CD14-positive monocyte (primary cell): Measurements from ENCODE around the gene HDAC4. TPM values are rescaled to one million over a fixed set of nuclear protein-coding genes. Genes with fewer than 3 reads are reported as not detected.

Source experiments
- DNase-seq, 3 donors: peaks; one replicate each; pipeline ENCODE4 v3.0.0-alpha.2; 2011 to 2022
- H2AFZ ChIP-seq: 2 replicates; pipeline ENCODE4 v1.6.0; 2012; ENCODE audit warnings: mild to moderate bottlenecking, low read depth, low read length, inconsistent platforms; ENCODE audit not compliant: insufficient read depth, poor library complexity, severe bottlenecking
- H3K27ac ChIP-seq, 2 donors: 1 replicate in 1 of 2; 2 replicates in 1 of 2; pipeline ENCODE4 v1.5.1; 2012 to 2013; ENCODE audit warnings: low read length in 2 of 2, control low read depth in 1 of 2, inconsistent platforms in 1 of 2, low read depth in 1 of 2, mild to moderate bottlenecking in 1 of 2
- H3K27me3 ChIP-seq, 2 donors: one replicate each; pipeline versions ENCODE4 v1.6.0 to v1.6.1; 2011 to 2013; ENCODE audit warnings: low read length in 2 of 2; ENCODE audit not compliant: control insufficient read depth in 2 of 2, insufficient read depth in 2 of 2
- H3K36me3 ChIP-seq, 2 donors: replicated peaks in 1 of 2; 1 replicate in 1 of 2; 2 replicates in 1 of 2; pipeline versions ENCODE4 v1.5.1 to v1.6.1; 2012 to 2013; ENCODE audit warnings: low read length in 2 of 2, control low read depth in 1 of 2, inconsistent platforms in 1 of 2, mild to moderate bottlenecking in 1 of 2; ENCODE audit not compliant: insufficient read depth in 2 of 2, control insufficient read depth in 1 of 2
- H3K4me1 ChIP-seq, 2 donors: 1 replicate in 1 of 2; 2 replicates in 1 of 2; pipeline versions ENCODE4 v1.5.1 to v1.6.1; 2012 to 2013; ENCODE audit warnings: low read length in 2 of 2, control low read depth in 1 of 2, inconsistent platforms in 1 of 2, mild to moderate bottlenecking in 1 of 2, moderate library complexity in 1 of 2; ENCODE audit not compliant: insufficient read depth in 2 of 2, control insufficient read depth in 1 of 2
- H3K4me2 ChIP-seq: replicated peaks from 2 replicates; pipeline ENCODE3; 2012; ENCODE audit warnings: low read length, moderate library complexity, mild to moderate bottlenecking; ENCODE audit not compliant: poor library complexity, severe bottlenecking; ENCODE audit errors: extremely low read depth
- H3K4me3 ChIP-seq, 3 experiments: fragments of 200-600 bp in 1 of 3; sonication (generic) in 1 of 3; replicated peaks in 1 of 3; 1 replicate in 2 of 3; 2 replicates in 1 of 3; pipeline ENCODE4 v1.5.1; 2011 to 2013; ENCODE audit warnings: low read length in 3 of 3, mild to moderate bottlenecking in 3 of 3, control low read depth in 2 of 3, low read depth in 2 of 3, inconsistent platforms in 1 of 3, moderate library complexity in 1 of 3
- H3K79me2 ChIP-seq: 2 replicates; pipeline ENCODE4 v1.6.0; 2012; ENCODE audit warnings: mild to moderate bottlenecking, control low read depth, inconsistent platforms, low read length, moderate library complexity; ENCODE audit not compliant: insufficient read depth
- H3K9ac ChIP-seq: 2 replicates; pipeline ENCODE4 v1.6.0; 2017; ENCODE audit warnings: low read length, mild to moderate bottlenecking; ENCODE audit not compliant: insufficient read depth, poor library complexity, severe bottlenecking
- H3K9me3 ChIP-seq, 2 donors: replicated peaks in 1 of 2; 1 replicate in 1 of 2; 2 replicates in 1 of 2; pipeline versions ENCODE4 v1.5.1 to v1.6.1; 2012 to 2013; ENCODE audit warnings: low read length in 2 of 2, control low read depth in 1 of 2; ENCODE audit not compliant: control insufficient read depth in 1 of 2, insufficient read depth in 1 of 2
- H4K20me1 ChIP-seq: 2 replicates; pipeline ENCODE4 v1.6.0; 2012; ENCODE audit warnings: mild to moderate bottlenecking, low read length, control low read depth, moderate library complexity; ENCODE audit not compliant: insufficient read depth
- H3K27ac Mint-ChIP-seq, 7 donors: one replicate each; pipeline ENCODE4 v1.8.0; 2020; ENCODE audit warnings: mild to moderate bottlenecking in 7 of 7, mixed read lengths in 7 of 7, moderate library complexity in 6 of 7, inconsistent platforms in 2 of 7
- H3K27me3 Mint-ChIP-seq, 3 donors: one replicate each; pipeline ENCODE4 v1.8.0; 2021 to 2022; ENCODE audit warnings: low read depth in 3 of 3, mild to moderate bottlenecking in 3 of 3, mixed read lengths in 3 of 3, moderate library complexity in 3 of 3, inconsistent platforms in 1 of 3
- H3K36me3 Mint-ChIP-seq, 2 donors: one replicate each; pipeline ENCODE4 v1.8.0; 2020; ENCODE audit warnings: mixed read lengths in 2 of 2, inconsistent platforms in 1 of 2, mild to moderate bottlenecking in 1 of 2
- H3K4me1 Mint-ChIP-seq: one replicate; pipeline ENCODE4 v1.8.0; 2020; ENCODE audit warnings: mild to moderate bottlenecking, mixed read lengths
- H3K4me3 Mint-ChIP-seq, 2 donors: one replicate each; pipeline ENCODE4 v1.8.0; 2020; ENCODE audit warnings: mild to moderate bottlenecking in 2 of 2, mixed read lengths in 2 of 2, moderate library complexity in 1 of 2
- H3K9me3 Mint-ChIP-seq, 7 donors: one replicate each; pipeline ENCODE4 v1.8.0; 2020 to 2022; ENCODE audit warnings: mixed read lengths in 7 of 7, mild to moderate bottlenecking in 6 of 7, moderate library complexity in 6 of 7, inconsistent platforms in 2 of 7
- CTCF ChIP-seq: fragments of 200-600 bp; IDR thresholded peaks from one replicate; pipeline ENCODE4 v1.8.0; 2022; ENCODE audit warnings: antibody characterized with exemption, mild to moderate bottlenecking
- WGBS: methylation state at CpG from one replicate; pipeline ENCODE4 v1.1.5; 2013; ENCODE audit warnings: missing lambda C conversion rate; ENCODE audit not compliant: insufficient coverage; 5-methylcytosine and 5-hydroxymethylcytosine counted together
- intact Hi-C, 2 donors: fragments of 100-400 bp; cut with micrococcal nuclease; formaldehyde crosslinking; loops; one replicate each; pipeline versions ENCODE4 v1.15.0 to v1.15.1; 2023
- polyA plus RNA-seq, 3 donors: library from polyadenylated mRNA; depleted of rRNA in 1 of 3; unstranded in 2 of 3; stranded (reverse) in 1 of 3; fragments of 300-500 nt in 2 of 3; fragments of >200 nt in 1 of 3; fragmentation: Illumina TruSeq in 2 of 3; gene quantifications; 1 replicate in 2 of 3; 2 replicates in 1 of 3; pipeline ENCODE4 v1.2.3, GENCODE V29; 2012 to 2021

Gene HDAC4
- polyA plus RNA-seq, 3 donors: 3.3 to 23.0 (median 4.5) TPM

GRCh38 chr2:239412905-239413603, 12.2 kb upstream of the HDAC4 start:
- H3K4me1 ChIP-seq: no peaks in the 10 kb centered on the region
- no peak overlapping the region for H3K9ac ChIP-seq

More at GRCh38 chr2:239412905-239413603, 12.2 kb upstream of the HDAC4 start:
- Mint-ChIP-seq H3K36me3 (peaks cover 3 to 5% of the 10 kb centered on the region in 2 donors), H3K4me3 (no peak overlapping the region), H3K9me3 (peaks cover 15 to 41% (median 24%) of the 10 kb centered on the region in 7 donors), H3K4me1 (peaks cover 10% of the 10 kb centered on the region), H3K27me3 (peaks cover 0 to 7% (median 2%) of the 10 kb centered on the region in 3 donors), H3K27ac (peak overlapping the region in 1 of 7 donors; percentile 52)
- no peak overlapping the region for H3K4me3 ChIP-seq
- H2AFZ ChIP-seq: no peak overlapping the region
- H3K9me3 ChIP-seq: peaks cover 0 to 6% of the 10 kb centered on the region in 2 donors
- no peaks in the 10 kb centered on the region for H3K27me3 ChIP-seq
- H3K36me3 ChIP-seq: no peaks in the 10 kb centered on the region
- no peak for DNase-seq
- no peaks in the 10 kb centered on the region for H3K79me2 ChIP-seq
- WGBS: no CpG with 5 or more reads among the region's 11 CpGs
- intact Hi-C loops: loop anchor here in 1 of 2 donors (10.0 kb wide), 1 partner anchor 62 kb away; no protein-coding TSS in a partner anchor
- no peak overlapping the region for H3K4me2 ChIP-seq
- H4K20me1 ChIP-seq: no peaks in the 10 kb centered on the region
- no peak overlapping the region for H3K27ac ChIP-seq
- TF ChIP-seq CTCF: no peak
